HG02571 (cell line): ENCODE results near the gene SUV39H1.
"Not testable (repeated sequence)": the region's sequence is repeated elsewhere in the genome, so short reads cannot be mapped to it uniquely, and the experiment has no call there.

ENCODE experiments used
- ATAC-seq: cut with Tn5 transposase; IDR thresholded peaks from one replicate; pipeline ENCODE4 v1.9.1; 2021; ENCODE audit warnings: mild to moderate bottlenecking, moderate library complexity; ENCODE audit not compliant: unreplicated experiment

SUV39H1 gene

GRCh38 chrX:48685416-48685815, 11.1 kb upstream of the SUV39H1 start:
- ATAC-seq = no peak

DNA sequence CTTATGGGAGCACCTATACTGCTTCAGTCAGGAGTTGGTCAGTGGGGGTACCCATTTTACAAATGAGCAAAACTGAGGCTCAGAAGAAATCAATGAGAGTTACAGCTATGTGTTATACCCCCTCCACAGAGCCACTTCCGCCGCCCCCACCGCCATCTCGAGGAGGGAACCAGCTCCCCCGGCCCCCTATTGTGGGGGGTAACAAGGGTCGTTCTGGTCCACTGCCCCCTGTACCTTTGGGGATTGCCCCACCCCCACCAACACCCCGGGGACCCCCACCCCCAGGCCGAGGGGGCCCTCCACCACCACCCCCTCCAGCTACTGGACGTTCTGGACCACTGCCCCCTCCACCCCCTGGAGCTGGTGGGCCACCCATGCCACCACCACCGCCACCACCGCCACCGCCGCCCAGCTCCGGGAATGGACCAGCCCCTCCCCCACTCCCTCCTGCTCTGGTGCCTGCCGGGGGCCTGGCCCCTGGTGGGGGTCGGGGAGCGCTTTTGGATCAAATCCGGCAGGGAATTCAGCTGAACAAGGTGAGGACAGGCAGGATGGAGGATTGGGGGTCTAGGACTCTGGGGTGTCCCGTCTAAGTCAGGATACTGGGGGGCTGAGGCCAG, 7.9 kb upstream of the SUV39H1 start:
- ATAC-seq = no peak

- no peak for ATAC-seq
Measured at GRCh38 chrX:48689208-48689920, 7.2 kb upstream of the SUV39H1 start.

- ATAC-seq = not testable (repeated sequence)
Measured at GRCh38 chrX:48691746-48692145, 4.8 kb upstream of the SUV39H1 start.

- no peak for ATAC-seq
Measured at GRCh38 chrX:48694776-48695533, 1.6 kb upstream of the SUV39H1 start.

DNA sequence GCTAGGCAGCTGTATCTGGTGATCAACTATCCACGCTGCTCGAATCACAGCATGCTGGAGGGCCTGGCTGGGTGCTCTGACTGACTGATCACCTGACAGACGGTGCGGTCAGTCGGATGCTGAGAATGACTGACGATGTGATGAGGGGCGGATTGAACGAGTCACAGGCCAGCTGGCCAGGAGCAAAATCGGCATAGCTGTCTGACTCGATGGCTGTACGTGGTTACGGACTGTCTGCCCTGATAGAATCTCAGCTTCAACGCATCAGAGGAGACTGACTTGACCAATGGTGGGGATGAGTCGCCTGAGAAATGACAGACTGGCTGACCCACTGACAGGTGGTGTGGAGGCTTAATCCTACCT, 1.0 kb upstream of the SUV39H1 start:
- ATAC-seq = no peak

GRCh38 chrX:48695925-48696300, 621 bp upstream of the SUV39H1 start:
- no peak for ATAC-seq

DNA sequence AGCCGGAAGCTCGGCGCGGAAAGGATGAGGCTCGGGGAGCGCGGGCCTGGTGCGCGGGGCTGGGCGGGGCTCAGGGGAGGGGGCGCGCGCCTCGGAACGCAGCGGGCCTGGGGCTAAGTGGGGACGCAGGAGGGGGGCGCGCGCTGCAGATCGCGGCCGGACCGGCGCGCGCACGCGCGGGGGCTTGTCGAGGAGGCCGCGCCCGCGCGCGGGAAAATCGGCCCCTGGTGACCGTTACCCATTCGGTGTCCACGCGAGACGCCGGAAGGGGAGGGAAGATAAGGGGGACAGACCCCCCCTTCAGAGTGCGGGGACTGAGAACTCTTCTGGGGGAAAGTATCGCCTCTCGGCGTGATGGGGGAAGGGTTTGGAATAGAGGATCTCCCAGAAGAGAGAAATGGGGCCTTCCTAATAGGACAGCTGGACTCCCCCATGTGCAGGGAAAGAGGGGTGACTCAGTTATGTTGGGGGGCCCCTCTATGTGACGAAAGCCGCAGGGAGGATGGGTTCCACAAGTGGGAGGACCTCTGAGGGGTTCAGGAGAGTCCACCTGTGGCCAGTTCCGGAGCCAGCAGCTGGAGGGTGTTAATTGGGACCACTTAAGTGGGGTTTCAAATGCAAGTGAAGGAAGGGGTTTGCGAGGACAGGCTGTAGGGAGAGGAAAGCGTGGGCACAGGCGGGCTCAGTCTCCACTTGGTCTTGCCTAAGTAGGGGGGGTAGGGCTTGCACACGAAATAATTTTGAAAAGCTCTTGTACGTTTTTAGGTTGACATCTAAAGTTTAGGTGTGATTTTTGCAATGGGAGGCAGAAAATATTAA, 584 bp downstream of the SUV39H1 start:
- peak; percentile 11 for ATAC-seq

DNA sequence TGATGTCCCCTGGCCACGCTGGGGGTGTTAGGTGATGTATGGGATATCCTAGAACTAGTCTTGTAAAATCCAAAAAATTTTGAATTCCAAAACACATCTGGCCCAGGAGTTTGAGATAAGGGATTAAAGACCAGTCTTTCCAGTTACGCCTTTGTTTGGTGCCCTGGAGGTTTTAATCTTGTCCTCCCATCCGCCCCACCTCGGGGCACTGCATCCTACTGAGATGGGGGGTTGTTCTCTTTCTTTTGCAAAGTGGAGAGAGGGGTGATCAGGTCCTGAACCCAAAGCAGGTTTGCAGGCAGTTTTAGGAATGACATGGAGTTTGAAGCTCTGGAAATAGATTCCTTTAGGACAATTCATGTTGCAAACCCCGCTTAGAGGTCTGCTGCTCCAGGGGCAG, 1.8 kb downstream of the SUV39H1 start:
- ATAC-seq = no peak

- ATAC-seq = no peak
Measured at GRCh38 chrX:48700246-48700645, 3.7 kb downstream of the SUV39H1 start.

DNA sequence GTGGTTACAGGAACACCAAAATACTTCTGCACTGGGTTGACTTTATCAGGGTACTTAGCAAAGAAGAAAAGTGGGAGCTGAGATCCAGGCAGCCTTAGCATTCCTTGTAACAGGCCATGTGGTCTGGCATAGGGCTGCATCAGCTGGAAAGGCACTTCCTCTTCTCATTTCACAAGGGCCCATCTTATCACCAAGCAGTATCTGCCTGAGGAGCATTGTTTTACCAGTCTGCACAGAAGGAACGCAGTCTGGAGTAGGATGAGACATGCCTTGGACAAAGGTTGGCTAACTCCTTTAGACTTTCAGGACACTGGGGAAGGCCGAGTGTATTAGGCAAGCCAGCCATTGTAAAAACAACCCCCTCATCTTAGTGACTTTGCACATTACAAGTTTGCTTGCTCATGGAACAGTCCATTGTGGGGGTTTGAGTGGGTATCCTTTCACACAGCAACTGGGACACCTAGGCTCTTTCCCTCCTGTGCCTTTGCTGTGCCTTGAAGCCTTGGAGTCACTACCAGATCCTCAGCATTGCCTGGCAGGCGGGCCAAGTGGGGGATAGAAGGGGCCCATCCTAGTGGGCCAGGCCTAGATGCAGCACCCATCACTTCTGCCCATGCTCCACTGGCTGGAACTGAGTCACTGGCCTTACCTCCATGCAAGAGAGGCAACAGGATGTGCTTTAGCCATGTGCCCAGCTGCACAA, 4.6 kb downstream of the SUV39H1 start:
- ATAC-seq = no peak

GRCh38 chrX:48702032-48702431, 5.5 kb downstream of the SUV39H1 start:
- no peak for ATAC-seq

DNA sequence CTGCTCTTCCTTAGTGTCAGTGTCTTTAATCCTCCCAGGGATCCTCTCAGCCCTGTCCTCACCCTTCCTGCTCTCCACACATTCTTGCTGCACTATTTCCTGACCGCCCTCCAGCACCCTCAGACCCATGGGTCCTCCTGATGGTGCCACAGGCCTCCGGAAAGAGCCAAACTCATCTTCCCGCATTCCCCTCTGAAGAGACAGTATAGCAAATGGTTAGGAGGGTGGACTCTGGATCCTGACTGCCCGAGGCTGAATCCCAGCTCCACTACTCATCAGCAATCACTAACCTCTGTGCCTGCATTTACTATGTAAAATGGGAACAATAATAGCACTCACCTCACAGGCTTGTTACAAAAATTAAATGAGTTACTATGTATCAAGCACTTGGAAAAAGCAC, 6.2 kb downstream of the SUV39H1 start:
- no peak for ATAC-seq

GRCh38 chrX:48703228-48703627, 6.7 kb downstream of the SUV39H1 start:
- no peak for ATAC-seq

DNA sequence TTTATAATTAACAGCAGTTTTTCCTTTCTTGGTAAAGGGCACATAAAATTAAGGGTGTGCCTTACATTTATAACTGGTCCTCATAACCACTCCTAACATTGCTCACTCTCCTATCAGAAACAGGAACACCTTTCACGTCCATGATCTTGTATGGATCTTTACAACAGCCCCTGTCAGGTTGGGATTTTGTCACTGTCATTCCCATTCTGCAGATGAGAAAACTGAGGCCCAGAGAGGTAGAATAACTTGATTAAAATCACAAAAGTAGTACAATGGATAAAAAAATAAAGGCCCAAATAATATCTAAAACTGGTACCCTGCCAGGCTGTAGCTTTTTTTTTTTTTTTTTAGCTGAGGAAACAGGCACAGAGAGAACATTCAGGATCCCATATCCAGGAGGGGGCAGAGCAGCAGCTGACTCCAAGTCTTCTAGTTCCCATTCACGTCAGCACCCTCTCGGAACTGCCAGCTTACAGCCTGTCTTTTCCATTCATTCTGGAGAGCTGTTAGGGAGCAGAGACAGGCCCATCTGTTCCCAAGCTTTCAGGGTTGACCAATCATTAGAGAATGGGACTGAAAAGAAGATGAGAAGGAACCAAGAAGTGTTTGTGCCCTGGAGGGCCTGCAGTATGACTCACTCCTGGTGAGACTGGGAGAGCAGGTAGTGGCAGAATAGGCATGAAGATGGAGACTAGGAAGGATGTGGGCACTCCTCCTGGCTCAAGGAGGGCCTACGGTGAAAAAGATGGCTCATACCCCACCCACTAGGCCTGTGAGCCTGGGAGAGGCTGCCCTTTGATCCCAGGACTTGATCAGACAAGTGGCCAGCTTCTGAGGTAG, 7.3 kb downstream of the SUV39H1 start:
- ATAC-seq = no peak

DNA sequence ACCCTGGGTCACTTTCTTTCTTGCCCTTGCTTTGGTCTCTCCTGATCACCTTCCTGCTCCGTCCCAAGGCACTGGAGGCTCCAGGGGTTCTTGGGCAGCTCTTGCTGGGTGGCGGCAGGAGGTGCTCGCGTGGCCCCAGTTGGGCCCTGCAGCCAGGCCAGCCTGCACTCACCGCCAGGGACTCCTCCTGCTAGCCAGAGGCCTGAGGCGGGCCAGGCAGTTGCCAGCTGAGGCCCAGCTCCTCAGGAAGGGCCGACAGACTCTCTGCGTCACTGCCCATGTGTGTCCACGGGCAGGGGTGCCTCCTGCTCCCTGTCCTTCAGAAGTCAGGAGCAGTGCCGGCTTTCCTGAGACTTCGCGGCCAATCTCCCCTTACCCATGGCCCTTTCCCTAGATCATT, 9.3 kb downstream of the SUV39H1 start:
- no peak for ATAC-seq

GRCh38 chrX:48709522-48710112, 13.1 kb downstream of the SUV39H1 start:
- ATAC-seq = no peak

DNA sequence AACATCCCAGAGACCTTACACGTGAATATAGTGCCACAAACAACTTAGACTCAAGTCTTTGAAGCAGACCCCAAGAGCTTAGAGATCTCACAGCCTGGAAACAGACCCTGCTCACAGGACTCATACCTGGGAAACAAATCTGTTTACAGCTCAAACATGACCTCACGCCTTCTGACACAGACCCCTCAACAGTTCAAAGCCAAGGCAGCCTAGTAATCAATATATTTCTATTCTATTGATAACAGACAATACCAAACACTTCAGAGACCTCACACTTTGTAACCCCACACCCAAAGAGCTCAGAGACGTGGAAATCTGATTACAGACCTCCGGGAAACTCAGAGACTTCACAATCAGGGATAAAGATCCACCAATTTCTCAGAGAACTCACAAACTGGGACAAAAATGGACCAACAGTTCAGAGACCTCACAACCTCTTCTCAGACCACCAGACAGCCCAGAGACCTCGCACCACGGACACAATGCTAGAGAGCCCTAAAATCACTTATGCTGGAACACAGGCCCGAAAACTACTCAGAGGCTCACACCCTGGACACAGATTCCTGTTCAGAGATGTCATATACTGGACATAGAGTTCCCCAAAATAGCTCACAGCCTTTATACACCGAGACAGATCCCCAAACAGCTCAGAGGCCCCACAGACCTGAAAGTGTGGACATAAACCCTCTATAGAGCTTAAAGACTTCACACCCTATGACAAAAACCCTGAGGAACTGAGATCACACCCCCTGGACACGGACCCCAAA, 14.8 kb downstream of the SUV39H1 start:
- ATAC-seq = no peak
